Ascending aorta (tissue), 2 donors: ENCODE data around the gene USF2. TPM values are rescaled to one million over a fixed set of nuclear protein-coding genes. Genes with fewer than 3 reads are reported as not detected.
"Not testable (repeated sequence)": the region's sequence is repeated elsewhere in the genome, so short reads cannot be mapped to it uniquely, and the experiment has no call there.

Experiments used
- DNase-seq, 2 donors: peaks; one replicate each; pipeline ENCODE4 v3.0.0-alpha.2; 2019; ENCODE audit warnings: low spot score in 2 of 2
- H3K27ac ChIP-seq, 2 donors: fragments of 200-600 bp; sonication (generic); one replicate each; pipeline ENCODE4 v1.5.1; 2016 to 2017; ENCODE audit warnings: mild to moderate bottlenecking in 1 of 2
- H3K27me3 ChIP-seq: fragments of 200-600 bp; sonication (generic); one replicate; pipeline ENCODE4 v1.5.1; 2017
- H3K36me3 ChIP-seq, 2 donors: fragments of 200-600 bp; sonication (generic); one replicate each; pipeline ENCODE4 v1.5.1; 2016
- H3K4me1 ChIP-seq, 2 donors: fragments of 200-600 bp; sonication (generic); one replicate each; pipeline ENCODE4 v1.5.1; 2016 to 2017; ENCODE audit warnings: mild to moderate bottlenecking in 1 of 2
- H3K4me3 ChIP-seq, 2 donors: fragments of 200-600 bp; sonication (generic); one replicate each; pipeline ENCODE4 v1.5.1; 2016 to 2017; ENCODE audit warnings: mild to moderate bottlenecking in 1 of 2
- H3K9me3 ChIP-seq, 2 donors: fragments of 200-600 bp; sonication (generic); one replicate each; pipeline ENCODE4 v1.5.1; 2016
- CTCF ChIP-seq, 3 experiments: fragments of 200-600 bp in 2 of 3; fragments of 450-650 bp in 1 of 3; sonication (generic) in 2 of 3; IDR thresholded peaks; one replicate each; pipeline ENCODE4 v1.5.1; 2016 to 2019; ENCODE audit warnings: antibody characterized with exemption in 3 of 3, mild to moderate bottlenecking in 1 of 3, moderate library complexity in 1 of 3
- intact Hi-C: fragments of 100-400 bp; cut with DNase I; formaldehyde crosslinking; loops from one replicate; pipeline ENCODE4 v1.15.1; 2023
- total RNA-seq: library from RNA; depleted of rRNA; stranded (reverse); fragments of >200 nt; gene quantifications from one replicate; pipeline ENCODE4 v1.1.0, GENCODE V29; 2016

Gene USF2
- total RNA-seq, 1 donor from 2014 or later: 116 TPM

- H3K4me1 ChIP-seq: no peaks in the 10 kb centered on the region
- intact Hi-C loops: no loop called here
- DNase-seq: no peak
- no peak within 1 kb of the TSS for H3K27ac ChIP-seq
- no peaks in the 10 kb centered on the region for H3K9me3 ChIP-seq
- H3K4me3 ChIP-seq: no peak within 1 kb of the TSS
- TF ChIP-seq CTCF (IDR thresholded peaks at IDR 0.05): no peak
- H3K27me3 ChIP-seq: no peaks in the 10 kb centered on the region
- H3K36me3 ChIP-seq: no peaks in the 10 kb centered on the region
These were observed 40.4 kb upstream of the USF2 start, which contains the start of gene FAM187B for GRCh38 chr19:35228177-35228930. TSS of gene FAM187B (minus strand) at chr19:35228739. CDS start at chr19:35228680, 59 bp downstream.

GRCh38 chr19:35229601-35230000, 39.2 kb upstream of the USF2 start:
- H3K36me3 ChIP-seq: no peaks in the 10 kb centered on the region
- DNase-seq: no peak
- H3K27me3 ChIP-seq: no peaks in the 10 kb centered on the region

DNA sequence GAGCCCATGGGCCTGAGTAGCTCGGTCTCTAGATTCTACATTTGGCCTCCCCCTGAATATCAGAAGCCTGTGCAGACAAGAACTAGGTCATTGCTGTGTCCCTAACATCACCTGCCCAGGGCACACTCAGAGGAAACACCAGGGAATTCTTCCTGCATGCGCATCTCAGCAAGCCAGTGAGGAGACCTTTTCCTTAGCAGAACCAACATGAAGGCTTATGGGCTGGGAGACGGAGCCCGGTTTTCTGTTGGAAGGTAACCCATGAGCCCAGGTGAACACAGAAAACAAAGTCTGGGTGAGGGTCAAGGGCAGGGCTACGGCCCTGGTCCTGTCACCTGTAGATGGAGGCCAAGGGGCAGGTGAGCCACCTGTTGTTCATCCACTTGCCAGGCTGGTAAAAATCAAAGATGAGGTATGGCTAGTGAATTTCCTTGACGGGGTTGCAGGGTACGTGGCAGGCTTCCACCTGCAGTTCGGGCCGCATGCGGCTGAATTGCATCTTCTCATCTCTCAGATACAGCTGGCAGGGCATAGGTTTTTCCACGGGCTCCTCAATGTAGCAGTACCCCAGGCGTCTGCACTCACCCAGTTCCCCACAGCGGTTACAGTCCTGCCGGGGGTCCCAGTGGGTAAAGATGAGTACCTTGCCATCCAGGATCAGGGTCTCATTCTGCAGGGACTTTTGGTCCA, 36.7 kb upstream of the USF2 start:
- Histone ChIP-seq H3K36me3 (no peaks in the 10 kb centered on the region), H3K27ac (no peak overlapping the region), H3K27me3 (no peaks in the 10 kb centered on the region), H3K4me3 (no peak overlapping the region), H3K4me1 (no peaks in the 10 kb centered on the region), H3K9me3 (no peaks in the 10 kb centered on the region)
- no peak for DNase-seq
- TF ChIP-seq CTCF (IDR thresholded peaks at IDR 0.05): no peak
- intact Hi-C loops: no loop called here

More at GRCh38 chr19:35229601-35230000, 39.2 kb upstream of the USF2 start:
- TF ChIP-seq CTCF (IDR thresholded peaks at IDR 0.05): no peak
- no peak overlapping the region for H3K27ac ChIP-seq
- H3K4me3 ChIP-seq: no peak overlapping the region
- H3K4me1 ChIP-seq: no peaks in the 10 kb centered on the region
- H3K9me3 ChIP-seq: no peaks in the 10 kb centered on the region
- intact Hi-C loops: no loop called here

- H3K27me3 ChIP-seq: no peaks in the 10 kb centered on the region
- H3K27ac ChIP-seq: no peak overlapping the region
- H3K4me1 ChIP-seq: no peaks in the 10 kb centered on the region
- intact Hi-C loops: no loop called here
- TF ChIP-seq CTCF (IDR thresholded peaks at IDR 0.05): no peak
- no peaks in the 10 kb centered on the region for H3K9me3 ChIP-seq
- no peak overlapping the region for H3K4me3 ChIP-seq
- H3K36me3 ChIP-seq: no peaks in the 10 kb centered on the region
- no peak for DNase-seq
These were observed 35.9 kb upstream of the USF2 start for GRCh38 chr19:35232912-35233311.

GRCh38 chr19:35236638-35237400, 31.9 kb upstream of the USF2 start:
- H3K4me3 ChIP-seq: no peak overlapping the region
- H3K27ac ChIP-seq: no peak overlapping the region
- TF ChIP-seq CTCF (IDR thresholded peaks at IDR 0.05): no peak
- intact Hi-C loops: no loop called here
- peaks cover 0 to 8% of the 10 kb centered on the region in 2 donors for H3K9me3 ChIP-seq
- H3K27me3 ChIP-seq: no peaks in the 10 kb centered on the region
- no peaks in the 10 kb centered on the region for H3K4me1 ChIP-seq
- DNase-seq: no peak
- H3K36me3 ChIP-seq: no peaks in the 10 kb centered on the region

DNA sequence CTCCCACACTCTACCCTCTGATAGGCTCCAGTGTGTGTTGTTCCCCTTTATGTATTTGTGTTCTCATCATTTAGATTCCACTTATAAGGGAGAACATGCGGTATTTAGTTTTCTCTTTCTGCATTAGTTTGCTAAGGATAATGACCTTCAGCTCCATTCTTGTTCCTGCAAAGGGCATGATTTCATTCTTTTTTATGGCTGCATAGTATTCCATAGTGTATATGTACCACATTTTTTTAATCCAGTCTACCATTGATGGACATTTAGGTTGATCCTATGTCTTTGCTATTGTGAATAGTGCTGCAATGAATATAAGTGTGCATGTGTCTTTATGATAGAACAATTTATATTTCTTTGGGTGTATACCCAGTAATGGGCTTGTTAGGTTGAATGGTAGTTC, 29.2 kb upstream of the USF2 start:
- H3K27ac ChIP-seq, DNase-seq, H3K36me3 ChIP-seq, H3K4me1 ChIP-seq, intact Hi-C loops, H3K27me3 ChIP-seq, H3K9me3 ChIP-seq, H3K4me3 ChIP-seq: not testable (repeated sequence)
